ENCODE measurements around the gene ZNF311. TPM values are rescaled to one million over a fixed set of nuclear protein-coding genes. Genes with fewer than 3 reads are reported as not detected.
"Not testable (repeated sequence)": the region's sequence is repeated elsewhere in the genome, so short reads cannot be mapped to it uniquely, and the experiment has no call there.

Gene ZNF311
- total RNA-seq, 1 donor from 2014 or later: 0.13 TPM

GRCh38 chr6:28982476-28983266 lies 22.4 kb downstream of the ZNF311 start:
- DNase-seq (ENCODE audit: low read depth in 2 of 2): peak; percentile 33 to 62

- DNase-seq (ENCODE audit: low read depth in 2 of 2): peak; percentile 93 to 96
These were observed 23.2 kb downstream of the ZNF311 start for GRCh38 chr6:28981833-28982475.

GRCh38 chr6:28981431-28981832 lies 23.7 kb downstream of the ZNF311 start:
- DNase-seq (ENCODE audit: low read depth in 2 of 2): peak; percentile 54 to 70

- DNase-seq (ENCODE audit: low read depth in 2 of 2): peak; percentile 78 to 92
These were observed 24.2 kb downstream of the ZNF311 start for GRCh38 chr6:28980852-28981430.

- DNase-seq (ENCODE audit: low read depth in 2 of 2): no peak
These were observed 24.8 kb downstream of the ZNF311 start for GRCh38 chr6:28980137-28980851.

- no peak for DNase-seq (ENCODE audit: low read depth in 2 of 2)
These were observed 25.4 kb downstream of the ZNF311 start for GRCh38 chr6:28979679-28980078.

GRCh38 chr6:28978959-28979561 lies 26.1 kb downstream of the ZNF311 start:
- no peak for DNase-seq (ENCODE audit: low read depth in 2 of 2)

- DNase-seq (ENCODE audit: low read depth in 2 of 2): no peak
These were observed 27.0 kb downstream of the ZNF311 start for GRCh38 chr6:28978133-28978491.

GRCh38 chr6:28977341-28978132 lies 27.6 kb downstream of the ZNF311 start:
- DNase-seq (ENCODE audit: low read depth in 2 of 2): peak in 1 of 2 donors; percentile 39

GRCh38 chr6:28976677-28977076 lies 28.4 kb downstream of the ZNF311 start:
- no peak for DNase-seq (ENCODE audit: low read depth in 2 of 2)

- DNase-seq (ENCODE audit: low read depth in 2 of 2): no peak
These were observed 30.6 kb downstream of the ZNF311 start for GRCh38 chr6:28974505-28974904.

- DNase-seq (ENCODE audit: low read depth in 2 of 2): not testable (repeated sequence)
These were observed 35.1 kb downstream of the ZNF311 start for GRCh38 chr6:28970056-28970455.

GRCh38 chr6:28969129-28969528 lies 36.0 kb downstream of the ZNF311 start:
- DNase-seq (ENCODE audit: low read depth in 2 of 2): no peak

GRCh38 chr6:28968476-28968875 lies 36.6 kb downstream of the ZNF311 start:
- no peak for DNase-seq (ENCODE audit: low read depth in 2 of 2)

GRCh38 chr6:28965706-28966105 lies 39.4 kb downstream of the ZNF311 start:
- no peak for DNase-seq (ENCODE audit: low read depth in 2 of 2)

- no peak for DNase-seq (ENCODE audit: low read depth in 2 of 2)
These were observed 44.1 kb downstream of the ZNF311 start for GRCh38 chr6:28960846-28961500.

- DNase-seq (ENCODE audit: low read depth in 2 of 2): not testable (repeated sequence)
These were observed 46.4 kb downstream of the ZNF311 start for GRCh38 chr6:28958561-28959243.

- DNase-seq (ENCODE audit: low read depth in 2 of 2): not testable (repeated sequence)
These were observed 47.3 kb downstream of the ZNF311 start for GRCh38 chr6:28957795-28958314.

GRCh38 chr6:28956331-28956730 lies 48.8 kb downstream of the ZNF311 start:
- DNase-seq (ENCODE audit: low read depth in 2 of 2): no peak
